Measurements from ENCODE around the gene PKHD1.

DNA sequence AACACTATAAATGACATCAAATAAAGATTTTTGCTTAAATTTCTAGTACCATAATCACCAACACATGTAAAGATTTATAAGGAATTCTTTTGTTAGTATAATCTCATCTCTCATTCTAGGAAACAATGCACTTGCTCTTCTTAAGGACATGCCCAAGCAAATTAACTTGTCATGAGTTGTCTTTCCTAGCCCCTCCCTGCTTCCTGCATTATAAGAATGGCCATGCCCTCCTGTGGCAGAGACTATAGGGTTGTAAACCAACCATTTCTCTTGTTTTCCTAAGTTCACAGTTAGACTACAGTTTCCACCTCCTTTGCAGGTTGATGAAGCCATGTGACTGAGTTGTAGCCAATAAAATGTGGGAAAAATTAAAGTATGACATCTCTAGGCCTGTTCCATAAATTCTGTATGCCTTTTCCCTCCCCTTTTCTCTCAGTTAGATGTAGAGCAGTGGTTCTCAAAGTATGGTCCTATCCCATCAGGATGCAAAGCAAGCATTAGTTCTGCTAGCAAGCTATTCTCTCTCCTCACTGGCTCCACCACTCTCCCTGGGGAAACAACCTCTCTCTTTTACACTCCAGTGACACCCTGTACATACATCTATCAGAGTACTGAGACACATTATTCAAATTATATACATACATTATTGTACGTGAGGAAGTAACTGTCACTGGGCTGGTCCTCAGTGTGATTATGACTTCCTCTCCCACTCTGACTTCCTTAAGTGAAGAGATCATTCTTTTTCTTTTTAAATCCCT, 295.0 kb downstream of the PKHD1 start:
- TF ChIP-seq, protein P1, sequence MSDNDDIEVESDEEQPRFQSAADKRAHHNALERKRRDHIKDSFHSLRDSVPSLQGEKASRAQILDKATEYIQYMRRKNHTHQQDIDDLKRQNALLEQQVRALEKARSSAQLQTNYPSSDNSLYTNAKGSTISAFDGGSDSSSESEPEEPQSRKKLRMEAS (IDR thresholded peaks at IDR 0.05), result no peak
- TF ChIP-seq FOXM1 (IDR thresholded peaks at IDR 0.05; ENCODE audit: borderline replicate concordance, low read depth) (no peak), TAF1 (IDR thresholded peaks at IDR 0.05; ENCODE audit: low read depth) (no peak), YY1 (IDR thresholded peaks at IDR 0.05; ENCODE audit: low read depth) (no peak), CEBPB (IDR thresholded peaks at IDR 0.05) (no peak)

All from Ishikawa (cell line).